Superior temporal gyrus (tissue), 1 donor: Measurements from ENCODE around the gene VAMP5.
"Not testable (repeated sequence)": the region's sequence is repeated elsewhere in the genome, so short reads cannot be mapped to it uniquely, and the experiment has no call there.

ENCODE experiments used
- DNase-seq: peaks from one replicate; pipeline ENCODE4 v3.0.0-alpha.2; 2016; ENCODE audit errors: extremely low spot score

The VAMP5 gene

GRCh38 chr2:85584354-85584856 is at the start of gene VAMP5:
TSS of gene VAMP5 (plus strand) at chr2:85584431. CDS start at chr2:85584491, 60 bp downstream.
- DNase-seq = no peak

DNA sequence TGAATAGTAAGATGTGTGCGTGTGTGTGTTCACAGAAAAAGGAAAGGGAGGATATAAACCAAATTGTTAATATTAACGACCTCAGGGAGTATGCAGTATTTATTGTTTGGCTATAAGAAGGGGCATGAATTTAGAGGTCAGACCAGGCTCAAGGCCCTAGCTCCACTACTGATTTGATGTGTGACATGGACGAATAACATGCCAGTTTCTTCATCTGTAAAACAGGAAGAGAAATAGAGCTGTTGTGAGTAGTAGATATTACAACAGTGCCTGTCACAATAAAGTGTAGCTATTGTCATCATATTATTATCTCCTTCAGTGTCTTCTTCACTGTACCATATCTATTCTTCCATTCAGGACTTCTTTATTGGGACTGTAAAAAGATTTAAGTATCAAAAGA is 49.4 kb upstream of the VAMP5 start:
- DNase-seq = peak; percentile 22

- peak; percentile 66 for DNase-seq
These were observed 47.8 kb upstream of the VAMP5 start for GRCh38 chr2:85536479-85536878.

DNA sequence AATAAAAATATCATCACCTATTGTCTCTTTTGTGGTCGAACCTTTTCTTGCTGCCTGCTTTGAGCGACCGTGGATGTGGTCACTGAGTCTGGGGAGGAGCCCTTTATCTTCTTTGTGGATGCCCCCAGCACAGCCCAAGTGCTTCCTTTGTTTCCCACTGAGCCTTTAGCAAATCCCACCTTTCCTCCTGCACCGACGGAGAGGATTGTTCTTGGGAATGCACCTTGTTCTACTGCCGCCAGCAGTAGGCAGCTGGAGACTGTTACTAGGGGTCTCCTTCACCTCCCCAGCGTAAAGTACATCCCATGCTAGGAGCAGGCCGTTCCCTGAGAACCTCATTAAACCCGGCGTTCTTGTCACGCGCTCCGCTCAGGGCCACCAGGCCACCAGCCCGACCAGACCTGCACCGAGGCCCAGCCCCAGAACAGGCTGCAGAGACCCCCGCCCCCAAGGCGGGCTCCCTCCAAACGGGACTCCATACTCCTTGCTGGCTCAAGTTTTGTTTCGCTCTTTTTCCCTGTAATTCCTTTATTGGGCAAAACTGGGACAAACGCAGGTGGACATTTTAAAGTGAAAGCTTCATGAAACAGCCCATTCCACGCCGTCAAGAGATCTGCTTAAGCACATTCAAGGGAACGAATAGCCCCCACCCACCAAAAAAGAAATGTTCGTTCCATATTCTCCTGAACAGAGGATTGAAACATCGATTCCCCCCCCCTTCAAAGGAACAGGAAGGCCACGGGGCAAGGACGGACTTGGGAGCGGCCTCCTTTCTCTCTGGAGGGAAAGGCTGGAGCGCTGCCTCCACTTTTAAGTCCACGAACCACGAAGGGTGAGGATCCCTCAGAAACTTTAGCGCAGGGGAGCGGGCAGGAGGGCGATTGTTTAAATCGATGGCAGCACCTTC is 46.4 kb upstream of the VAMP5 start:
- DNase-seq = peak; percentile 77

- DNase-seq = peak; percentile 93
These were observed 45.5 kb upstream of the VAMP5 start, which contains the start of gene MAT2A for GRCh38 chr2:85538507-85539360. TSS of gene MAT2A (plus strand) at chr2:85539168. CDS start at chr2:85539288, 120 bp downstream.

DNA sequence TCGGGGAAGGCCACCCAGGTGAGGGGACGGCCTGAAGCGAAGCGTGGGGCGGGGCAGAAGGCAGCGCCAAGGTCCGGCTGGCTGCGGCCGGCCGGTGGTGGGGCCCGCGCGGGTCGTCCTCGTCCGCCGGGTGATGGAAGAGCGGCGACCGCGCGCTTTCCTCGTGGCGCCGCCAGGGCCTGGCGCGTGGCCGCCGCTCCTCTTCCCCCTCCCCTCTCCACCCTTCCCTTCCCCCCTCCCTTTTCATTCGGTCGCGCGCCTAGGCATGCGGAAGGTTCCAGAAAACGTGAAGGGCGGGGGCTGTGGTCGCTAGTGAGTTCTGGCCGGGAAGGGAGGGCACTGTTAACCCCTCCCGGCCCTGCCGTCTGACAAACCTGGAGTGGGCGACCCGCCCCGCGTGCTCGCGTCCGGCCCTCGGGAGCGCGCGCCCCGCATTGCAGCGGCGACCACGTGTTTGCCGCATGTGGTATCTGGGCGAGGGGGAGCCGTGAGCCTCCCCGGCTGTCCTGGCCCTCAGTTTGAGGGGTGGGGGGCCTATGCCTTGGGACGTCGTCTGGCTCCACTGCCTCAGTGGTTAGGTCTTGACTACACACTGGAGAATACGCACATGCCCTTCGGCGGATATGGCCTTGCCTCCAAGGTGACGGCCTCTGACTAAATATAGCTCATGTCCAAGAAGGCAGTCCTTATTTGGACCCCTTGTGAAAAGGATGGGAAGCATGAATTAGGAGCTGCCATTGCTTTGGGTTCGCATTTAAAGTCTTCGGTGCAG is 44.7 kb upstream of the VAMP5 start:
- DNase-seq = peak; percentile 48

- peak; percentile 48 for DNase-seq
These were observed 44.0 kb upstream of the VAMP5 start for GRCh38 chr2:85540133-85540648.

DNA sequence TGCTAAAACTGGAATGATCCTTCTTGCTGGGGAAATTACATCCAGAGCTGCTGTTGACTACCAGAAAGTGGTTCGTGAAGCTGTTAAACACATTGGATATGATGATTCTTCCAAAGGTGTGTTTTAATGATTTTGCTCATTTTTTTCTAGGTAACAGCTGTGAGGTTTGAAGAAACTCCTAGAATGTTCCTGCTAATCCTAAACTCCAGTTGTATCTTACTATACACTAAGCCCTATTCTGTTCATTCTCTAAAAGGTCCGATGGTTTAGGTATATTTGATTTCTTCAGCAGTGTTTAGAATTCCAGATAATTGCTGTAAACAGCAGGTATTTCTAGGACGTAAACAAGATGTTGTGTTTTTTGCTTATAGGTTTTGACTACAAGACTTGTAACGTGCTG is 43.0 kb upstream of the VAMP5 start:
- peak; percentile 21 for DNase-seq

- DNase-seq = peak; percentile 41
These were observed 42.3 kb upstream of the VAMP5 start for GRCh38 chr2:85541753-85542457.

GRCh38 chr2:85542777-85543176 is 41.5 kb upstream of the VAMP5 start:
- no peak for DNase-seq

GRCh38 chr2:85544254-85544691 is 40.0 kb upstream of the VAMP5 start:
- not testable (repeated sequence) for DNase-seq

GRCh38 chr2:85544915-85545779 is 39.1 kb upstream of the VAMP5 start:
- DNase-seq = not testable (repeated sequence)

GRCh38 chr2:85545780-85546240 is 38.4 kb upstream of the VAMP5 start:
- DNase-seq = no peak

DNA sequence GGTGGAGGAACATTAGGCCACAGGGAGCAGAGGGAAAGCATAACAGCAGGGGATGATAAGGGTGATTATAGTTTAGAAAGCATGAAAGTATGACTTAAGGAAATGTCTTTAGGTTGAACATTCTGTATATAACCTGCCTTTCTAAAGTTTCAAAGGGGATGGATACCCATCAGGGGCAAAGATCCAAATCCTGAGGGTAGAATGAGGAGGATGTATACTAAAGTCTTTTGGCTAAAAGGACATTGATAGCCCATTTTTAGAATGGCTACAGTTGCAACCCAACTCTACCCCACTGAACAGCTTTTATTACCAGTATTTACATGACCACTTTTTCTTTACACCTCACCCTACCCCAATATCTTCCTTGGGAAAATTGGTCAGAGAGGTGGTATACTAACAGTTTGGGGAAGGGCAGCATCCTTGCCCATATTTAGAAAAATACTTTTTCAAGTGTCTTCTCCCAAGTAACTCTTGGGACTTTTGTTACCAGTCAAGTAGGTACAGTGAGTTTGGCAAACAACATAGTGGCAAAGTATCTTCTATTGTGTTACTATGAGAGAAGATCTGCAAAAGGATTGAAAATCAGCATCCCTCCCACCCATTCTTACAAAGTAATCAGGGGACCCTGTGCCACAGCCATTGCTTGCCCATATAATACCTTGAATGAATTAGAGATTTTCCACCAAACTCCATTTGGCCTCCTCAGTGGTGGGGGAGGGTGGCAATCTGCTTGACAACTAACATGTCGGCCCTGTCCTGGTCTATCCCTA is 37.0 kb upstream of the VAMP5 start:
- peak; percentile 18 for DNase-seq

DNA sequence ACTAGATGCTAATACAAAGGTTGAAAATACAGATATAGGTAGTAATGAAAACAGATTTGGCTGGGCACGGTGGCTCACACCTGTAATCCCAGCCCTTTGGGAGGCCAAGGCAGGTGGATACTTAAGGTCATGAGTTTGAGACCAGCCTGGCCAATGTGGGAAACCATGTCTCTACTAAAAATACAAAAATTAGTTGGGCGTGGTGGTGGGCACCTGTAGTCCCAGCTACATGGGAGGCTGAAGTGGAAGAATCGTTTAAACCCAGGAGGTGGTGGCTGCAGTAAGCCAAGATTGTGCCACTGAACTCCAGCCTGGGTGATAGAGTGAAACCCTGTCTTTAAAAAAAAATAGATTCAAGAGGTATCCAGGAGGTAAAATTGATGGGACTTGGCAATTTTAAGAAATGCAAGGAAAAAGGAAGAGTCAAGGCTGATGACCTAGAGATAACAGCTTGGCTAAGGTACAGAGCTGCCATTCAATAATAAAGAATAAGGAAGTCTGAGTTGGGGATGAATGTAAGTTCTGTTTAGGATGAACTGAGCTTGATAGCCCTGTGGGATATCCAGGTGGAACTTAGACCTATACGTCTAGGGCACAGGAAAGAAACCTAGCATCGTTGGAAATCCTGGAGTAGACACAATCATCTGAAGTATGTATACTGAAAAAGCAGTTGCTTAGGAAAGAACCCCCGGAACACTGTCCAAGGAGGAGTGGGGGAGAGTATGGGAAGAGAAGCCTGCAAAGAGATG is 36.2 kb upstream of the VAMP5 start:
- DNase-seq = peak; percentile 16

DNA sequence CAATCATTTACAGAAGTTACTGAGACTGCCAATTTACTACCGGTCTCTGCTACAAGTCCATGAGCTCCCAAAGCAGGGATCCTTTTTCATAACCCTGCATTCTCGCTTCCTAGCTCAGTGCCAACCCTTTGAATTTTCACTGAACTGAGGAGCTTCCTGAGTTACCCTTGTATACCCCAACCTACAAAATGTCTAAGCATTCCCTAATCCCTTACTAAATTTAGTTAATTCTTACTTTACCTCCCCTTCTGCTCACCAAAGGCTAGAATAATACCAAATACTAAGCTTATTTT is 35.7 kb upstream of the VAMP5 start:
- peak; percentile 20 for DNase-seq

DNA sequence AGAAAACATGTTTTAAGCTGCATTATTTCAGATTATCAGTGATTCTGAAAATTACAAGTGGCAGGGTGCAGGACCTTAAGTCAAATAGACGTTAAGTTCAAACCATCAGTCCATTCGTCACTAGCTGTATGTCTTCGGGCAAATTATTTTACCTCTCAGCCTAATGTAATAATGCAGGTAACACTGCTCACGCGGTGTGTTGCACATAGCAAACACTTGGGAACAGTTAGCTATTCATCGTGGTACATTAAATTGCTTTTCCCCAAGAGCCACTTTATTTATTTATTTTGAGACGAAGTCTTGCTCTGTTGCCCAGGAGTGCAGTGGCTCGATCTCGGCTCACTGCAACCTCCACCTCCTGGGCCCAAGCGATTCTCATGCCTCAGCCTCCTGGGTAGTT is 35.1 kb upstream of the VAMP5 start:
- no peak for DNase-seq

DNA sequence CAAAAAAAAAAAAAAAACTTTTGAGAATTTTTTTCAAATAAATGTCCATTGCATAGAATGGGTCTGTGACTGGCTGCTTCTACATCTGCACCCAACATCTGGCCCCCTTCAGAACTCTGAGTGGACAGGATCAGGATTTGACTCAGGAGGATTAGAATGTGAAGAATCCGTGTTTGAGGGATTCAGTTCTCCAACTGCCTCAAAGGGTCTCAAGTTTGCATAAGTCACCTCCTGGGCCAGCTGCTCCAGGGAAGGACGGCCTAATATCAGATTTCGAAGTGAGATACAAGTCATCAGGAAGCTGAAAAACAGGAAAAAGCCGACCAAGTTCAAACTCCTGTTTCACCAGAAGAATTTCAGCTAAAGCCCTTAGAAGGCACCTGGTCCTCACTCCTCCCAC is 34.4 kb upstream of the VAMP5 start:
- no peak for DNase-seq
